OCI-LY7 (cell line): Measurements from ENCODE around the gene KCNC2. TPM values are rescaled to one million over a fixed set of nuclear protein-coding genes. Genes with fewer than 3 reads are reported as not detected.

Source experiments
- BruUV-seq: library from RNA; stranded (reverse); fragments of 400-500 nt; replicated peaks from 2 replicates; lab custom pipeline; 2021; lab: Mats Ljungman, UMichigan
- CTCF ChIA-PET: fragments of 300-600 bp; sonication (Branson Sonifier 250); formaldehyde crosslinking; loops from one replicate; lab custom pipeline; 2022; ENCODE audit warnings: antibody characterized with exemption; ENCODE audit not compliant: unreplicated experiment; lab: Charles Lee
- POLR2A ChIA-PET: fragments of 300-600 bp; sonication (Branson Sonifier 250); formaldehyde crosslinking; loops from one replicate; lab custom pipeline; 2022; ENCODE audit warnings: antibody characterized with exemption; lab: Charles Lee
- DNase-seq: peaks from one replicate; pipeline ENCODE4 v3.0.0-alpha.2; 2015; ENCODE audit warnings: low spot score
- H2AFZ ChIP-seq: fragments of 200-600 bp; sonication (generic), shearing (Covaris generic); 2 replicates; pipeline ENCODE4 v1.6.1; 2014; ENCODE audit warnings: mild to moderate bottlenecking, antibody characterized with exemption, low read length, moderate library complexity
- H3K27ac ChIP-seq: fragments of 200-600 bp; sonication (generic); 2 replicates; pipeline ENCODE4 v1.5.1; 2014; ENCODE audit warnings: mixed run types, low read depth, mild to moderate bottlenecking, moderate library complexity, low read length, inconsistent platforms; ENCODE audit not compliant: poor library complexity, severe bottlenecking
- H3K36me3 ChIP-seq: fragments of 200-600 bp; sonication (generic); 2 replicates; pipeline ENCODE4 v1.6.1; 2014; ENCODE audit warnings: mild to moderate bottlenecking, antibody characterized with exemption, low read length, moderate library complexity, mixed read lengths; ENCODE audit not compliant: insufficient read depth
- H3K4me1 ChIP-seq: fragments of 200-600 bp; sonication (generic); 2 replicates; pipeline ENCODE4 v1.5.1; 2014; ENCODE audit warnings: mild to moderate bottlenecking, low read length; ENCODE audit not compliant: insufficient read depth, poor library complexity, severe bottlenecking
- H3K4me2 ChIP-seq: fragments of 200-600 bp; sonication (generic); 2 replicates; pipeline ENCODE4 v1.6.1; 2014; ENCODE audit warnings: mild to moderate bottlenecking, low read length
- H3K4me3 ChIP-seq: fragments of 200-600 bp; sonication (generic); 2 replicates; pipeline ENCODE4 v1.5.1; 2014; ENCODE audit warnings: mild to moderate bottlenecking, low read depth, low read length; ENCODE audit not compliant: poor library complexity, severe bottlenecking
- H3K79me2 ChIP-seq: fragments of 200-600 bp; sonication (generic); 2 replicates; pipeline ENCODE4 v1.6.1; 2016; ENCODE audit warnings: low read depth, mild to moderate bottlenecking, low read length, moderate library complexity, mixed read lengths; ENCODE audit not compliant: insufficient read depth
- H3K9me2 ChIP-seq: fragments of 200-600 bp; sonication (generic); 2 replicates; pipeline ENCODE4 v1.6.1; 2016; ENCODE audit warnings: mild to moderate bottlenecking, low read length, mixed read lengths; ENCODE audit not compliant: insufficient read depth
- H3K9me3 ChIP-seq: fragments of 200-600 bp; sonication (generic); 2 replicates; pipeline ENCODE4 v1.6.1; 2014; ENCODE audit warnings: mild to moderate bottlenecking, mixed run types, low read length, mixed read lengths
- H4K20me1 ChIP-seq: fragments of 200-600 bp; sonication (generic); 2 replicates; pipeline ENCODE4 v1.6.1; 2014; ENCODE audit warnings: mild to moderate bottlenecking, antibody characterized with exemption, low read length, moderate library complexity, mixed read lengths; ENCODE audit not compliant: insufficient read depth
- CTCF ChIP-seq: fragments of 200-600 bp; sonication (generic); conservative IDR thresholded peaks from 2 replicates; pipeline ENCODE4 v1.5.1; 2014; ENCODE audit warnings: mild to moderate bottlenecking, antibody characterized with exemption, low read length, moderate library complexity, mixed read lengths
- EZH2phosphoT487 ChIP-seq: fragments of 200-600 bp; sonication (generic); IDR thresholded peaks from 2 replicates; pipeline ENCODE4 v1.6.1; 2018; ENCODE audit warnings: low read depth, borderline replicate concordance, mild to moderate bottlenecking, mixed run types, antibody characterized with exemption, low read length, moderate library complexity, mixed read lengths
- intact Hi-C: fragments of 100-400 bp; cut with micrococcal nuclease; formaldehyde crosslinking; loops from one replicate; pipeline ENCODE4 v1.10.0; 2022; ENCODE audit not compliant: unreplicated experiment
- total RNA-seq, 2 experiments: library from RNA; depleted of rRNA in 1 of 2; stranded (reverse); fragments of >200 nt in 1 of 2; shearing (Covaris generic) in 1 of 2; gene quantifications; 2 replicates each; pipeline ENCODE4 v1.2.3, GENCODE V29; 2014 to 2022

The KCNC2 gene
- total RNA-seq, 2 experiments from 2014 or later, result not detected

- Histone ChIP-seq H3K79me2 (no peaks in the 10 kb centered on the region), H2AFZ (no peak overlapping the region), H3K9me2 (no peaks in the 10 kb centered on the region), H3K9me3 (no peaks in the 10 kb centered on the region), H3K36me3 (no peaks in the 10 kb centered on the region), H4K20me1 (no peaks in the 10 kb centered on the region), H3K4me1 (no peaks in the 10 kb centered on the region), H3K4me3 (no peak overlapping the region), H3K27ac (no peak overlapping the region), H3K4me2 (no peak overlapping the region)
- BruUV-seq, result no TSS peak
- TF ChIP-seq CTCF, result no peak
- TF ChIP-seq EZH2phosphoT487, result no peak
- ChIA-PET POLR2A (interaction anchor here (0.6 kb wide), 1 partner anchor 1837 kb away, joined by 4 read pairs; no protein-coding TSS in a partner anchor), CTCF (no interaction called here)
- DNase-seq, result no peak
- intact Hi-C loops, result no loop called here
These were observed 89.3 kb downstream of the KCNC2 start for GRCh38 chr12:75120311-75120711.

- no peak for DNase-seq
- Histone ChIP-seq H3K4me1 (no peaks in the 10 kb centered on the region), H3K9me3 (no peaks in the 10 kb centered on the region), H2AFZ (no peak overlapping the region), H3K9me2 (no peaks in the 10 kb centered on the region), H3K79me2 (no peaks in the 10 kb centered on the region), H3K4me3 (no peak overlapping the region), H3K36me3 (no peaks in the 10 kb centered on the region), H3K27ac (no peak overlapping the region), H4K20me1 (no peaks in the 10 kb centered on the region), H3K4me2 (no peak overlapping the region)
- BruUV-seq, result no TSS peak
- ChIA-PET CTCF (no interaction called here), POLR2A (interaction anchor here (0.7 kb wide), 1 partner anchor 153 kb away, joined by 4 read pairs; no protein-coding TSS in a partner anchor)
- TF ChIP-seq EZH2phosphoT487 (no peak), CTCF (no peak)
- intact Hi-C loops, result no loop called here
These were observed 92.9 kb downstream of the KCNC2 start for GRCh38 chr12:75116646-75117198.

GRCh38 chr12:75115748-75116147, 93.9 kb downstream of the KCNC2 start:
- CTCF ChIA-PET, result no interaction called here
- H3K4me1 ChIP-seq, result no peaks in the 10 kb centered on the region

More at GRCh38 chr12:75115748-75116147, 93.9 kb downstream of the KCNC2 start:
- no peaks in the 10 kb centered on the region for H3K9me2 ChIP-seq
- H3K4me2 ChIP-seq, result no peak overlapping the region
- no peak overlapping the region for H3K4me3 ChIP-seq
- intact Hi-C loops, result no loop called here
- TF ChIP-seq EZH2phosphoT487 (no peak), CTCF (no peak)
- H3K79me2 ChIP-seq, result no peaks in the 10 kb centered on the region
- POLR2A ChIA-PET, result interaction anchor here (0.7 to 1.3 kb wide), 2 partner anchors 8 to 10 kb away, joined by 3 read pairs; no protein-coding TSS in a partner anchor
- H3K36me3 ChIP-seq, result no peaks in the 10 kb centered on the region
- no peaks in the 10 kb centered on the region for H3K9me3 ChIP-seq
- H4K20me1 ChIP-seq, result no peaks in the 10 kb centered on the region
- BruUV-seq, result no TSS peak
- no peak for DNase-seq
- H2AFZ ChIP-seq, result no peak overlapping the region
- no peak overlapping the region for H3K27ac ChIP-seq
